ENCODE measurements around the gene MYF6.

- TF ChIP-seq, protein P1, sequence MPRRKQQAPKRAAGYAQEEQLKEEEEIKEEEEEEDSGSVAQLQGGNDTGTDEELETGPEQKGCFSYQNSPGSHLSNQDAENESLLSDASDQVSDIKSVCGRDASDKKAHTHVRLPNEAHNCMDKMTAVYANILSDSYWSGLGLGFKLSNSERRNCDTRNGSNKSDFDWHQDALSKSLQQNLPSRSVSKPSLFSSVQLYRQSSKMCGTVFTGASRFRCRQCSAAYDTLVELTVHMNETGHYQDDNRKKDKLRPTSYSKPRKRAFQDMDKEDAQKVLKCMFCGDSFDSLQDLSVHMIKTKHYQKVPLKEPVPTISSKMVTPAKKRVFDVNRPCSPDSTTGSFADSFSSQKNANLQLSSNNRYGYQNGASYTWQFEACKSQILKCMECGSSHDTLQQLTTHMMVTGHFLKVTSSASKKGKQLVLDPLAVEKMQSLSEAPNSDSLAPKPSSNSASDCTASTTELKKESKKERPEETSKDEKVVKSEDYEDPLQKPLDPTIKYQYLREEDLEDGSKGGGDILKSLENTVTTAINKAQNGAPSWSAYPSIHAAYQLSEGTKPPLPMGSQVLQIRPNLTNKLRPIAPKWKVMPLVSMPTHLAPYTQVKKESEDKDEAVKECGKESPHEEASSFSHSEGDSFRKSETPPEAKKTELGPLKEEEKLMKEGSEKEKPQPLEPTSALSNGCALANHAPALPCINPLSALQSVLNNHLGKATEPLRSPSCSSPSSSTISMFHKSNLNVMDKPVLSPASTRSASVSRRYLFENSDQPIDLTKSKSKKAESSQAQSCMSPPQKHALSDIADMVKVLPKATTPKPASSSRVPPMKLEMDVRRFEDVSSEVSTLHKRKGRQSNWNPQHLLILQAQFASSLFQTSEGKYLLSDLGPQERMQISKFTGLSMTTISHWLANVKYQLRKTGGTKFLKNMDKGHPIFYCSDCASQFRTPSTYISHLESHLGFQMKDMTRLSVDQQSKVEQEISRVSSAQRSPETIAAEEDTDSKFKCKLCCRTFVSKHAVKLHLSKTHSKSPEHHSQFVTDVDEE (CRISPR knock-in tag; IDR thresholded peaks at IDR 0.05), result no peak
- TF ChIP-seq, protein P2, sequence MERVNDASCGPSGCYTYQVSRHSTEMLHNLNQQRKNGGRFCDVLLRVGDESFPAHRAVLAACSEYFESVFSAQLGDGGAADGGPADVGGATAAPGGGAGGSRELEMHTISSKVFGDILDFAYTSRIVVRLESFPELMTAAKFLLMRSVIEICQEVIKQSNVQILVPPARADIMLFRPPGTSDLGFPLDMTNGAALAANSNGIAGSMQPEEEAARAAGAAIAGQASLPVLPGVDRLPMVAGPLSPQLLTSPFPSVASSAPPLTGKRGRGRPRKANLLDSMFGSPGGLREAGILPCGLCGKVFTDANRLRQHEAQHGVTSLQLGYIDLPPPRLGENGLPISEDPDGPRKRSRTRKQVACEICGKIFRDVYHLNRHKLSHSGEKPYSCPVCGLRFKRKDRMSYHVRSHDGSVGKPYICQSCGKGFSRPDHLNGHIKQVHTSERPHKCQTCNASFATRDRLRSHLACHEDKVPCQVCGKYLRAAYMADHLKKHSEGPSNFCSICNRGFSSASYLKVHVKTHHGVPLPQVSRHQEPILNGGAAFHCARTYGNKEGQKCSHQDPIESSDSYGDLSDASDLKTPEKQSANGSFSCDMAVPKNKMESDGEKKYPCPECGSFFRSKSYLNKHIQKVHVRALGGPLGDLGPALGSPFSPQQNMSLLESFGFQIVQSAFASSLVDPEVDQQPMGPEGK (CRISPR knock-in tag; IDR thresholded peaks at IDR 0.05; ENCODE audit: borderline replicate concordance), result no peak
These were observed 45.0 kb downstream of the MYF6 start for GRCh38 chr12:80752464-80752863.
